Fibroblast of the aortic adventitia (primary cell): ENCODE measurements around the gene PORCN. TPM values are rescaled to one million over a fixed set of nuclear protein-coding genes. Genes with fewer than 3 reads are reported as not detected.

Source experiments
- DNase-seq: peaks from one replicate; pipeline ENCODE4 v3.0.0-alpha.2; 2010; ENCODE audit warnings: low read depth
- H3K4me3 ChIP-seq: 2 replicates; pipeline ENCODE4 v1.5.1; 2011; ENCODE audit warnings: low read depth, mild to moderate bottlenecking, control low read depth, low read length, moderate library complexity
- CTCF ChIP-seq: IDR thresholded peaks from 2 replicates; pipeline ENCODE4 v1.5.1; 2011; ENCODE audit warnings: mild to moderate bottlenecking, low read length, control low read depth, inconsistent platforms; ENCODE audit not compliant: insufficient read depth
- total RNA-seq: library from RNA; depleted of rRNA; stranded (reverse); fragments of >200 nt; gene quantifications from 2 replicates; pipeline ENCODE4 v1.2.3, GENCODE V29; 2012; ENCODE audit warnings: low replicate concordance

PORCN gene
- total RNA-seq = 9.1 and 10.1 TPM in 2 replicates

GRCh38 chrX:48508400-48509244 lies at the start of gene PORCN:
Gene PORCN, plus strand, starts transcription at chrX:48508992. Its CDS starts 829 bp downstream, at chrX:48509821.
- peak within 1 kb of the TSS; percentile 77 for H3K4me3 ChIP-seq
- peak; percentile 47 for DNase-seq
- TF ChIP-seq CTCF = no peak

GRCh38 chrX:48459483-48459882 lies 49.3 kb upstream of the PORCN start:
- TF ChIP-seq CTCF = no peak
- DNase-seq = no peak

GRCh38 chrX:48460031-48460430 lies 48.8 kb upstream of the PORCN start:
- DNase-seq = no peak
- no peak for TF ChIP-seq CTCF
- no peak overlapping the region for H3K4me3 ChIP-seq

More at GRCh38 chrX:48459483-48459882, 49.3 kb upstream of the PORCN start:
- no peak overlapping the region for H3K4me3 ChIP-seq

- TF ChIP-seq CTCF = no peak
- no peak for DNase-seq
- no peak overlapping the region for H3K4me3 ChIP-seq
Measured at GRCh38 chrX:48460606-48461005, 48.2 kb upstream of the PORCN start.

GRCh38 chrX:48461830-48462229 lies 47.0 kb upstream of the PORCN start:
- no peak overlapping the region for H3K4me3 ChIP-seq
- DNase-seq = no peak
- no peak for TF ChIP-seq CTCF

- DNase-seq = peak; percentile 87
- H3K4me3 ChIP-seq = peak overlapping the region; percentile 22
- TF ChIP-seq CTCF = no peak
Measured at GRCh38 chrX:48465336-48465933, 43.4 kb upstream of the PORCN start.
